Gastrocnemius medialis (tissue), 4 donors: ENCODE data around the gene IL15. TPM values are rescaled to one million over a fixed set of nuclear protein-coding genes. Genes with fewer than 3 reads are reported as not detected.

Source experiments
- ATAC-seq, 2 donors: fragments of 150-250 bp; one replicate each; pipeline ENCODE4 v1.9.1; 2016
- DNase-seq, 2 donors: peaks; one replicate each; pipeline ENCODE4 v3.0.0-alpha.2; 2019
- H3K27ac ChIP-seq, 4 donors: fragments of 200-600 bp; sonication (generic); 1 replicate in 1 of 4; 2 replicates in 3 of 4; pipeline ENCODE4 v1.5.1; 2016 to 2018; ENCODE audit warnings: mild to moderate bottlenecking in 2 of 4, moderate library complexity in 1 of 4
- H3K27me3 ChIP-seq, 3 donors: fragments of 200-600 bp; sonication (generic) in 2 of 3; 1 replicate in 1 of 3; 2 replicates in 2 of 3; pipeline versions ENCODE4 v1.5.1 to v1.6.0; 2016 to 2019; ENCODE audit warnings: mild to moderate bottlenecking in 1 of 3, moderate library complexity in 1 of 3
- H3K36me3 ChIP-seq, 2 donors: fragments of 200-600 bp; sonication (generic) in 1 of 2; one replicate each; pipeline ENCODE4 v1.5.1; 2017 to 2018
- H3K4me1 ChIP-seq, 2 donors: fragments of 200-600 bp; sonication (generic) in 1 of 2; one replicate each; pipeline ENCODE4 v1.5.1; 2016 to 2017; ENCODE audit warnings: mild to moderate bottlenecking in 2 of 2
- H3K4me3 ChIP-seq, 4 donors: fragments of 200-600 bp; sonication (generic) in 3 of 4; 1 replicate in 1 of 4; 2 replicates in 3 of 4; pipeline ENCODE4 v1.5.1; 2016 to 2019; ENCODE audit warnings: mild to moderate bottlenecking in 2 of 4
- H3K9me3 ChIP-seq, 3 donors: fragments of 200-600 bp; sonication (generic) in 2 of 3; 1 replicate in 1 of 3; 2 replicates in 2 of 3; pipeline ENCODE4 v1.5.1; 2016 to 2019
- POLR2A ChIP-seq, 2 donors: fragments of 450-650 bp; IDR thresholded peaks; one replicate each; pipeline ENCODE4 v1.6.1; 2017; ENCODE audit warnings: antibody characterized with exemption in 2 of 2, mild to moderate bottlenecking in 2 of 2, moderate library complexity in 2 of 2
- in situ Hi-C, 4 donors: fragments of 200-750 bp; cut with MboI; loops; one replicate each; pipeline versions ENCODE4 v1.15.0 to v1.8.0; 2017; ENCODE audit warnings: low sequenced_read_pairs in 4 of 4
- intact Hi-C: fragments of 100-400 bp; cut with DNase I; formaldehyde crosslinking; loops from one replicate; pipeline ENCODE4 v1.15.1; 2023; ENCODE audit warnings: low total_unique reads
- total RNA-seq, 4 donors: library from RNA; depleted of rRNA; stranded (reverse); fragments of >200 nt; gene quantifications; one replicate each; pipeline versions ENCODE4 v1.1.0 to v1.2.3, GENCODE V29; 2016
- TF ChIP-seq, protein P1 (sequence below), 5 experiments: fragments of 450-650 bp in 3 of 5; fragments of 200-600 bp in 2 of 5; sonication (generic) in 2 of 5; IDR thresholded peaks in 4 of 5; conservative IDR thresholded peaks in 1 of 5; 1 replicate in 4 of 5; 2 replicates in 1 of 5; pipeline ENCODE4 v1.5.1; 2016 to 2019; ENCODE audit warnings: antibody characterized with exemption in 5 of 5, mild to moderate bottlenecking in 3 of 5, moderate library complexity in 3 of 5

The IL15 gene
- total RNA-seq, 4 donors from 2014 or later = 2.1 to 6.1 (median 2.7) TPM

- intact Hi-C loops (no loop called here), in situ Hi-C loops (no loop called here)
- no peaks in the 10 kb centered on the region for H3K36me3 ChIP-seq
- H3K27me3 ChIP-seq = no peaks in the 10 kb centered on the region
- TF ChIP-seq POLR2A (IDR thresholded peaks at IDR 0.05) = no peak
- H3K9me3 ChIP-seq = no peaks in the 10 kb centered on the region
- DNase-seq (no peak), ATAC-seq (peak in 1 of 2 donors; percentile 42)
- H3K4me1 ChIP-seq = peaks cover 0 to 4% of the 10 kb centered on the region in 2 donors
- H3K27ac ChIP-seq = peak overlapping the region in 1 of 4 donors; percentile 9
- H3K4me3 ChIP-seq = no peak overlapping the region
Measured at GRCh38 chr4:141647966-141648365, 11.6 kb downstream of the IL15 start.

- Histone ChIP-seq H3K27ac (peak overlapping the region in 1 of 4 donors; percentile 50), H3K27me3 (no peaks in the 10 kb centered on the region), H3K4me3 (no peak overlapping the region), H3K9me3 (no peaks in the 10 kb centered on the region), H3K36me3 (no peaks in the 10 kb centered on the region), H3K4me1 (peaks cover 0 to 6% of the 10 kb centered on the region in 2 donors)
- ATAC-seq (no peak), DNase-seq (no peak)
- intact Hi-C loops (no loop called here), in situ Hi-C loops (no loop called here)
- no peak for TF ChIP-seq POLR2A (IDR thresholded peaks at IDR 0.05)
- TF ChIP-seq, protein P1, sequence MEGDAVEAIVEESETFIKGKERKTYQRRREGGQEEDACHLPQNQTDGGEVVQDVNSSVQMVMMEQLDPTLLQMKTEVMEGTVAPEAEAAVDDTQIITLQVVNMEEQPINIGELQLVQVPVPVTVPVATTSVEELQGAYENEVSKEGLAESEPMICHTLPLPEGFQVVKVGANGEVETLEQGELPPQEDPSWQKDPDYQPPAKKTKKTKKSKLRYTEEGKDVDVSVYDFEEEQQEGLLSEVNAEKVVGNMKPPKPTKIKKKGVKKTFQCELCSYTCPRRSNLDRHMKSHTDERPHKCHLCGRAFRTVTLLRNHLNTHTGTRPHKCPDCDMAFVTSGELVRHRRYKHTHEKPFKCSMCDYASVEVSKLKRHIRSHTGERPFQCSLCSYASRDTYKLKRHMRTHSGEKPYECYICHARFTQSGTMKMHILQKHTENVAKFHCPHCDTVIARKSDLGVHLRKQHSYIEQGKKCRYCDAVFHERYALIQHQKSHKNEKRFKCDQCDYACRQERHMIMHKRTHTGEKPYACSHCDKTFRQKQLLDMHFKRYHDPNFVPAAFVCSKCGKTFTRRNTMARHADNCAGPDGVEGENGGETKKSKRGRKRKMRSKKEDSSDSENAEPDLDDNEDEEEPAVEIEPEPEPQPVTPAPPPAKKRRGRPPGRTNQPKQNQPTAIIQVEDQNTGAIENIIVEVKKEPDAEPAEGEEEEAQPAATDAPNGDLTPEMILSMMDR (IDR thresholded peaks at IDR 0.05 in 4 of 5, conservative IDR thresholded peaks at IDR 0.05 in 1 of 5) = no peak
Measured at GRCh38 chr4:141652161-141652778, 15.9 kb downstream of the IL15 start.

- Histone ChIP-seq H3K27ac (peak overlapping the region in 1 of 4 donors; percentile 5), H3K4me1 (peaks cover 0 to 3% of the 10 kb centered on the region in 2 donors), H3K27me3 (no peaks in the 10 kb centered on the region), H3K9me3 (no peaks in the 10 kb centered on the region), H3K4me3 (no peak overlapping the region), H3K36me3 (no peaks in the 10 kb centered on the region)
- TF ChIP-seq, protein P1 (IDR thresholded peaks at IDR 0.05 in 4 of 5, conservative IDR thresholded peaks at IDR 0.05 in 1 of 5) = peak in 2 of 5 experiments; percentile 14 to 41
- TF ChIP-seq POLR2A (IDR thresholded peaks at IDR 0.05) = no peak
- intact Hi-C loops (no loop called here), in situ Hi-C loops (no loop called here)
- DNase-seq = no peak
- peak in 1 of 2 donors; percentile 56 for ATAC-seq
Measured at GRCh38 chr4:141654098-141654497, 17.7 kb downstream of the IL15 start.

DNA sequence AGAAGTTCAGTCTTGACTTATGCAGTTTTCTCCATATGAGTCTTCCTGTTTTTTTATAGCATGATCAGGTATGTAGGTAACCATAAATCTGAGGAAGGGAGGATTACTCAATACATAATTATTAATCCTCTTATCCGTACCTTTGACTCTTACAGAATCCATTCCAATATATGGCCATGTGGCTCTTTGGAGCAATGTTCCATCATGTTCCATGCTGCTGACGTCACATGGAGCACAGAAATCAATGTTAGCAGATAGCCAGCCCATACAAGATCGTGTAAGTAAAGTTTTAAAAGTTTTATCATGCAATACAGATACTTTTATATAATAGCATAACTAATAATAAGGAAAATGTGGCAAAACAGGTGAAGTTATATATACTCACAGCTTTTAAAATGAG is 19.6 kb downstream of the IL15 start:
- intact Hi-C loops (no loop called here), in situ Hi-C loops (no loop called here)
- TF ChIP-seq, protein P1 (IDR thresholded peaks at IDR 0.05 in 4 of 5, conservative IDR thresholded peaks at IDR 0.05 in 1 of 5) = no peak
- no peak for TF ChIP-seq POLR2A (IDR thresholded peaks at IDR 0.05)

GRCh38 chr4:141657550-141658250 is 21.3 kb downstream of the IL15 start:
- no peaks in the 10 kb centered on the region for H3K36me3 ChIP-seq
- ATAC-seq = no peak

More for the DNA sequence above, 19.6 kb downstream of the IL15 start:
- H3K4me3 ChIP-seq = no peak overlapping the region
- H3K27ac ChIP-seq = no peak overlapping the region
- no peaks in the 10 kb centered on the region for H3K27me3 ChIP-seq
- H3K9me3 ChIP-seq = no peaks in the 10 kb centered on the region
- ATAC-seq (no peak), DNase-seq (no peak)
- H3K4me1 ChIP-seq = peaks cover 0 to 3% of the 10 kb centered on the region in 2 donors
- no peaks in the 10 kb centered on the region for H3K36me3 ChIP-seq

More at GRCh38 chr4:141657550-141658250, 21.3 kb downstream of the IL15 start:
- Histone ChIP-seq H3K9me3 (no peaks in the 10 kb centered on the region), H3K4me3 (no peak overlapping the region), H3K4me1 (peaks cover 0 to 3% of the 10 kb centered on the region in 2 donors), H3K27me3 (no peaks in the 10 kb centered on the region), H3K27ac (no peak overlapping the region)
- in situ Hi-C loops (no loop called here), intact Hi-C loops (no loop called here)
- DNase-seq = no peak
- TF ChIP-seq, protein P1 (IDR thresholded peaks at IDR 0.05 in 4 of 5, conservative IDR thresholded peaks at IDR 0.05 in 1 of 5) = no peak
- TF ChIP-seq POLR2A (IDR thresholded peaks at IDR 0.05) = no peak
